ENCODE measurements around the gene PLCL1. TPM values are rescaled to one million over a fixed set of nuclear protein-coding genes. Genes with fewer than 3 reads are reported as not detected.

The PLCL1 gene
- total RNA-seq (2022) (0.07 TPM in 1 of 2 replicates, not detected in the other), Bru-seq, nascent RNA (percentile 12 among the genes with signal in this experiment), BruChase-seq, experiment 1, labeled RNA remaining after a 6-hour chase (percentile 21 among the genes with signal in this experiment), BruChase-seq, experiment 2, labeled RNA remaining after a 2-hour chase (percentile 19 among the genes with signal in this experiment)
- long read RNA-seq, result 0 reads

DNA sequence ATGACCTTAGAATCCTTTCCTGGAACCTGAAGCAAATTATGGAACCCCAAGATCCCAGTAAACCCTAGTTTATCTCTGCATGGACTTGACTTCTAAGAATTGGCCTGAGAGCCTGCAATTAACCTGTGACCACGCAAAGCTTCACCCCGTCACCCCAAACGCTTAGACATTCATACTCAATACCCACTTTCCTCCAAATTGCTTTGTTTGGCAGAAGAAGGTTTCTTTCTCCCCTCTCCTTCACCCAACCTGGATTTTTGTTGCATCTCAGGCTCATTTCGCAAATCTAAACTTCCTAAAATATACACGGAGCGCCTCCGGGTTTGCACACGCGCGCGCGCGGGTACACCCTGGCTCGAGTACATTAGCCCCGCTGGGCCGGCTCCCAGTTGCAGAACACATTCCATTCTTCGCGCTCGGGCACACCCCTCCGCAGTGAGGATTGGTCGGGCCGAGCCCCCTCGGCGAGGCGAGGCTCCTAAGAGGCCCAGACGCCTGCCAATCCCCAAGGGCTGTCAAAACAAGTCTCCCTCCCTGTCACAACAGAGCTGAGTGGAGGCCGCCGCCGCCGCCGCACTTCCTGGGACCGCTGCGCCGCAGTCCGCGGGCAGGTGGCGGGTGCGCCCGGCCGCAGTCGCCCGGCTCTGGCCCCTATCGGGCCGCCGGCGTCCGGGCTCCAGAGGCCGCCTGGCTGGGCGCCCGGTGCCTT, at the start of gene PLCL1:
Gene PLCL1 (plus strand): TSS at position 545 of the 709 bp plus-strand sequence.
- CTCF ChIA-PET, result interaction anchor here (1.4 kb wide), 1 partner anchor 492 kb away, joined by 9 read pairs; no protein-coding TSS in a partner anchor
- TF ChIP-seq, protein P1, sequence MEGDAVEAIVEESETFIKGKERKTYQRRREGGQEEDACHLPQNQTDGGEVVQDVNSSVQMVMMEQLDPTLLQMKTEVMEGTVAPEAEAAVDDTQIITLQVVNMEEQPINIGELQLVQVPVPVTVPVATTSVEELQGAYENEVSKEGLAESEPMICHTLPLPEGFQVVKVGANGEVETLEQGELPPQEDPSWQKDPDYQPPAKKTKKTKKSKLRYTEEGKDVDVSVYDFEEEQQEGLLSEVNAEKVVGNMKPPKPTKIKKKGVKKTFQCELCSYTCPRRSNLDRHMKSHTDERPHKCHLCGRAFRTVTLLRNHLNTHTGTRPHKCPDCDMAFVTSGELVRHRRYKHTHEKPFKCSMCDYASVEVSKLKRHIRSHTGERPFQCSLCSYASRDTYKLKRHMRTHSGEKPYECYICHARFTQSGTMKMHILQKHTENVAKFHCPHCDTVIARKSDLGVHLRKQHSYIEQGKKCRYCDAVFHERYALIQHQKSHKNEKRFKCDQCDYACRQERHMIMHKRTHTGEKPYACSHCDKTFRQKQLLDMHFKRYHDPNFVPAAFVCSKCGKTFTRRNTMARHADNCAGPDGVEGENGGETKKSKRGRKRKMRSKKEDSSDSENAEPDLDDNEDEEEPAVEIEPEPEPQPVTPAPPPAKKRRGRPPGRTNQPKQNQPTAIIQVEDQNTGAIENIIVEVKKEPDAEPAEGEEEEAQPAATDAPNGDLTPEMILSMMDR (IDR thresholded peaks at IDR 0.05; ENCODE audit: unreplicated experiment), result no peak
- H3K4me1 Mint-ChIP-seq (ENCODE audit: low read depth, unreplicated experiment), result peaks cover 17% of the 10 kb centered on the region
- intact Hi-C loops (cut with micrococcal nuclease; ENCODE audit: unreplicated experiment), result loop anchor here (5.0 to 10.0 kb wide), 2 partner anchors 181 to 248 kb away; no protein-coding TSS in a partner anchor
- BruUV-seq (replicated peaks), result no TSS peak
- peak; percentile 91 for DNase-seq
- peaks cover 72% of the 10 kb centered on the region for H3K27me3 Mint-ChIP-seq (ENCODE audit: unreplicated experiment)
- H3K36me3 Mint-ChIP-seq (ENCODE audit: insufficient read depth, unreplicated experiment), result peaks cover 18% of the 10 kb centered on the region
- H3K27ac Mint-ChIP-seq (ENCODE audit: unreplicated experiment), result no peak within 1 kb of the TSS
- no peaks in the 10 kb centered on the region for H3K9me3 Mint-ChIP-seq (ENCODE audit: low read depth, unreplicated experiment)
- H3K4me3 Mint-ChIP-seq (ENCODE audit: low read depth, unreplicated experiment), result peak within 1 kb of the TSS; percentile 92

DNA sequence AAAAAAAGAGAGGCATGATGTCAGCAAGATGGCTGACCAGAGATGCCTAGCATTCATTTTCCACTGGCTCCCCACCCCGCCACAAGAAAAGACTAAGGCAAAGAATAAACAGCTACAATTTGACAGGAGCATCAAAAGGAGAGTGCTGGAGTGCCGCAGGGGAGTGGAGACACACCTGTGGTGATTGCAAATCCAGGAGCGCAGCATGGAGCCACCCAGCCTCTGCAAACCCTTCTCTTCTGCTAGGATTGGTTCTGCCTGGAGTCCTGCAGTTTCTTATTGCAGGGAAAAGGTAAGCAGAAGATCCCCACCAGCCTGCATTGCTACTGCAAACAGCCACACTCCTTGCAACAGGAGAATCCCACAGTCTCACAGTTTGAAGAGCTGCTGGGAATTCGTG, 45.4 kb upstream of the PLCL1 start:
- TF ChIP-seq, protein P1 (IDR thresholded peaks at IDR 0.05; ENCODE audit: unreplicated experiment), result no peak
- peaks cover 2% of the 10 kb centered on the region for H3K9me3 Mint-ChIP-seq (ENCODE audit: low read depth, unreplicated experiment)
- no peaks in the 10 kb centered on the region for H3K4me1 Mint-ChIP-seq (ENCODE audit: low read depth, unreplicated experiment)
- DNase-seq, result no peak
- intact Hi-C loops (cut with micrococcal nuclease; ENCODE audit: unreplicated experiment), result no loop called here
- no peak overlapping the region for H3K4me3 Mint-ChIP-seq (ENCODE audit: low read depth, unreplicated experiment)
- no peak overlapping the region for H3K27ac Mint-ChIP-seq (ENCODE audit: unreplicated experiment)
- CTCF ChIA-PET, result interaction anchor here (0.7 kb wide), 1 partner anchor 1653 kb away, joined by 3 read pairs; no protein-coding TSS in a partner anchor
- no TSS peak for BruUV-seq (replicated peaks)
- H3K36me3 Mint-ChIP-seq (ENCODE audit: insufficient read depth, unreplicated experiment), result no peaks in the 10 kb centered on the region
- no peaks in the 10 kb centered on the region for H3K27me3 Mint-ChIP-seq (ENCODE audit: unreplicated experiment)

DNA sequence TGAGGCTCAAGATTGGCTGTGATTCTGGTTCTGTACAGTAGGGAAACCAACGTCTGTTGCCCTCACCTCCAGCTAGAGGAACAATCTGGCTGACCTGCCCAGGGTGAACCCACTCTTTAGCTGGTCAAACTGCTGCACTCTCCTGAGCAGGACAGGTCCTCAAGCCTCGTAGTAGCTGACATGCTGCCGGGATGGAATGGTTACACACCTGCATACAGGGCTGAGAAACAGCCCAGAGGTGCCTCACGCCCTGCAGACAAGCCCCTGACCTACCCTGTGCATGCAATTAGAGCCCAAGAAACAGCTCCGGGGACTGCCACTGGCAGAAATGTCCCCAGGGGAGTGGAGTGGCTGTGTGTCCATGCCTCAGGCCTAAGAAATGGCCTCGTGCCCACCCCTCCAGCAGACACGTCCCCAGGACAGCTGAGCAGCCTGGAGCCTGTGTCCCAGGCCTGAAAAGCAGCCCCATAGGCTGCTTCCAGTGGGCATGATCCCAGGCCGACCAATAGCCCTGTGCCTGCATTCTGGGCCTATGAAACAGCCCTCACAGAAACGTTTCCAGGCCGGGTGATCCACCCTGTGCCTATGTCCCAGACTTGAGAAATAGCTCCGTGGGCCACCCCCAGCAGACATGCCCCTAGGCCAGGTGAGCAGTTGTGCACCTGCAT, 44.6 kb upstream of the PLCL1 start:
- Mint-ChIP-seq H3K36me3 (ENCODE audit: insufficient read depth, unreplicated experiment) (no peaks in the 10 kb centered on the region), H3K4me3 (ENCODE audit: low read depth, unreplicated experiment) (no peak overlapping the region), H3K27ac (ENCODE audit: unreplicated experiment) (no peak overlapping the region), H3K9me3 (ENCODE audit: low read depth, unreplicated experiment) (peaks cover 2% of the 10 kb centered on the region), H3K27me3 (ENCODE audit: unreplicated experiment) (no peaks in the 10 kb centered on the region), H3K4me1 (ENCODE audit: low read depth, unreplicated experiment) (no peaks in the 10 kb centered on the region)
- intact Hi-C loops (cut with micrococcal nuclease; ENCODE audit: unreplicated experiment), result no loop called here
- CTCF ChIA-PET, result interaction anchor here (0.7 kb wide), 1 partner anchor 1654 kb away, joined by 3 read pairs; no protein-coding TSS in a partner anchor
- TF ChIP-seq, protein P1 (IDR thresholded peaks at IDR 0.05; ENCODE audit: unreplicated experiment), result no peak
- BruUV-seq (replicated peaks), result no TSS peak
- DNase-seq, result no peak

DNA sequence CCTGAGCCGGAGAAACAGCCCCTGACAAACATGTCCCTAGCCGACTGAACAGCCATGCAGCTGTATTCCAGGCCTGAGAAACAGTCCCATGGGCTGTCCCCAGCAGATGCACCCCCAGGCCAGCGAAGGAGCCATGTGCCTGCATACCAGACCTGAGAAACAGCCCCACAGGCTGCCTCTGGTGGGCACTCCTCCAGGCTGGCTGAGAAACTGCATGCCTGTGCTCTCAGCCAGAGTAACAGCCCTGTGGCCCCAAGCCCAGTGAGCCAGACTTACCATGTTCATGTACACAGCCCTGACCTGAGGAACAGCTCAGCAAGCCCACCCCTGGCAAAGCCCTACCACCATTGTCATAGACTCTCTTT, 44.1 kb upstream of the PLCL1 start:
- Mint-ChIP-seq H3K9me3 (ENCODE audit: low read depth, unreplicated experiment) (peaks cover 2% of the 10 kb centered on the region), H3K4me1 (ENCODE audit: low read depth, unreplicated experiment) (no peaks in the 10 kb centered on the region), H3K27me3 (ENCODE audit: unreplicated experiment) (no peaks in the 10 kb centered on the region), H3K4me3 (ENCODE audit: low read depth, unreplicated experiment) (no peak overlapping the region), H3K36me3 (ENCODE audit: insufficient read depth, unreplicated experiment) (no peaks in the 10 kb centered on the region), H3K27ac (ENCODE audit: unreplicated experiment) (no peak overlapping the region)
- no TSS peak for BruUV-seq (replicated peaks)
- CTCF ChIA-PET, result no interaction called here
- DNase-seq, result no peak
- TF ChIP-seq, protein P1 (IDR thresholded peaks at IDR 0.05; ENCODE audit: unreplicated experiment), result no peak
- intact Hi-C loops (cut with micrococcal nuclease; ENCODE audit: unreplicated experiment), result no loop called here

All from Calu3 (cell line).